Activated CD4-positive, alpha-beta memory T cell treated with anti-CD3 and anti-CD28 coated beads, Interleukin-2, amount 10 ng/mL, durations not matched to agents 7 days and 5 days (primary cell): ENCODE measurements around the gene PHB1. TPM values are rescaled to one million over a fixed set of nuclear protein-coding genes. Genes with fewer than 3 reads are reported as not detected.
"Not testable (repeated sequence)": the region's sequence is repeated elsewhere in the genome, so short reads cannot be mapped to it uniquely, and the experiment has no call there.

Experiments used
- CTCF ChIA-PET: fragments of 350-600 bp; sonication (Branson Sonifier 250); formaldehyde crosslinking; loops from one replicate; lab custom pipeline; 2021; ENCODE audit warnings: antibody characterized with exemption, inconsistent platforms; lab: Charles Lee
- POLR2A ChIA-PET: fragments of 350-600 bp; sonication (Branson Sonifier 250); formaldehyde crosslinking; loops from one replicate; lab custom pipeline; 2021; ENCODE audit warnings: antibody characterized with exemption; lab: Charles Lee
- DNase-seq: peaks from one replicate; pipeline ENCODE4 v3.0.0-alpha.2; 2020
- H3K27ac Mint-ChIP-seq: one replicate; pipeline ENCODE4 v1.8.0; 2021; ENCODE audit warnings: mild to moderate bottlenecking, mixed read lengths
- H3K27me3 Mint-ChIP-seq: one replicate; pipeline ENCODE4 v1.8.0; 2021; ENCODE audit warnings: mixed read lengths
- H3K36me3 Mint-ChIP-seq: one replicate; pipeline ENCODE4 v1.8.0; 2021; ENCODE audit warnings: low read depth, mixed read lengths
- H3K4me1 Mint-ChIP-seq: one replicate; pipeline ENCODE4 v1.8.0; 2021; ENCODE audit warnings: mixed read lengths
- H3K4me3 Mint-ChIP-seq: one replicate; pipeline ENCODE4 v1.8.0; 2021; ENCODE audit warnings: mild to moderate bottlenecking, mixed read lengths
- H3K9me3 Mint-ChIP-seq: one replicate; pipeline ENCODE4 v1.8.0; 2021; ENCODE audit warnings: mixed read lengths
- total RNA-seq, 2 experiments: library from RNA; stranded (reverse); gene quantifications; one replicate each; pipeline ENCODE4 v1.2.3, GENCODE V29; 2021

Gene PHB1
- total RNA-seq, 2 experiments from 2014 or later: 103 to 105 TPM

DNA sequence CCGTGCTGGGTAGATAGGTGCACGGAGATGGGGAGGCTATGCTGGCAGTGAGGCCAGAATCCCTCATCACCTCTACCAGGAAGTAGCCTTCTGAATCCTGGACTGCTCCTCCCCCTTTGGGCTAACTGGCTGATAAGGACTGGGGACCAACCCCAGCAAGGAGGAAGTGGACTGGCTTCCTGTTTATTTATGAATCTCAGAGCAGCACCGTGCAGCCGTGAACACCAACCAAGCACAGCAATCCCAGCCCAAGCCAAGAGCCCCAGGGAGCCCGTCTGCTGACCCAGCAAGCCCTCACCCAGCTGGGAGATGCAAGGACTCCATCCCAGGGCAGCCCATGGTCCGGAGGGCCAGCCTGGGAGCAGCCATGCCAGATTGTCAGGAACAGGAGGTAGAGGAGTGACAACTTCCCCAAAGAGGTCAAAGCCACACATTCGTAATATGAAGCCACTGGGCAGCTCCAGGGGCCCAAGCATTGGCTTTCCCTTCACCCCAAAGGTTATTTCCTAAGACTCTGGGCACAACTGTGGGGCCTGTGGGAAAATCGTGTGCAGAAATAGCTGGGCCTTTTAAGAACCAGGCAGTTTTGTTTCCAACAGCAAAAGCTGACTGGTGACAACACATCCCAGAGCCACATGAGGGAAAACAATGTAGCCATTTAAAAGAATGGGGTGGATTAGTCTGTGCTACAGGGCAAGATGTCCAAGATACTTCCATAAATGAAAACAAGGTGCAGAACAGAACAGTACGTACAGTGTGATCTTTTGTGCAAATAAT lies 23.9 kb downstream of the PHB1 start:
- H3K27me3 Mint-ChIP-seq: no peaks in the 10 kb centered on the region
- H3K4me3 Mint-ChIP-seq: peak overlapping the region; percentile 47
- DNase-seq: peak; percentile 35
- no peaks in the 10 kb centered on the region for H3K9me3 Mint-ChIP-seq
- ChIA-PET POLR2A (interaction anchor here (0.8 to 7.3 kb wide), 6 partner anchors 11 to 199 kb away, joined by 3 to 71 read pairs (median 6); partner anchors contain the start of gene ZNF652), CTCF (interaction anchor here (0.6 to 4.8 kb wide), 7 partner anchors 14 to 75 kb away, joined by 3 to 22 read pairs (median 6); no protein-coding TSS in a partner anchor)
- peaks cover 68% of the 10 kb centered on the region for H3K4me1 Mint-ChIP-seq
- H3K36me3 Mint-ChIP-seq: no peaks in the 10 kb centered on the region
- H3K27ac Mint-ChIP-seq: peak overlapping the region; percentile 94

DNA sequence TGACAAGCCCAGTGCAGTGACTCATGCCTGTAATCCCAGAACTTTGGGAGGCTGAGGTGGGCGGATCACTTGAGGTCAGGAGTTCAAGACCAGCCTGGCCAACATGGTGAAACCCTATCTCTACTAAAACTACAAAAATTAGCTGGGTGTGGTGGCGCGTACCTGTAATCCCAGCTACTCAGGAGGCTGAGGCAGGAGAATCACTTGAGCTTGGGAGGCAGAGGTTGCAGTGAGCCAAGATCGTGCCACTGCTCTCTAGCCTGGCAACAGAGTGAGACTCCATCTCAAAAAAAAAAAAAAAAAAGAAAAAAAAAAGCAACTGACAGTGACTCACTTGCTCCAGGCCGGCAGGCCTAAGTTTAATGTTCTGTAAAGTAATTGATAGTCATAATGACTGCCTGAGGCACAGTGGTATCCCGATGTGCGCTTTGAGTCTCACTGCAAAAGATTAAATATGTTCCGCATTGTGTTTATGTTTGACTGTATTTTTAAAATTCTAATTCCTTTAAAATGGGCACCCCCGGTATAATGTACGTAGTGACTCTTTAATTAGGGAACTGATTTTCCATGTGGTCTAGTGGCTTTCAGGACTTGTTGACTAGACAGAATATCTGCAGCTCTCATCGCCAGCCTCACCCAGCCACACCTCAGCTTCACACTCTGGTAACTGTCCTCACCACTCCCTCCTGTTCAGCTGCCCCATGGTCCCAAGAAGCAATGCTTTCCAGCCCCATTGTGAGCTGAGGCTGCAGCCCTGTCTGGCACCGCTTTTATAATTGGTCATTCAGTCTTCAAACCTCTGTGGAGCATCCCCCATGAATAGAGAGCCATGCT lies 25.0 kb downstream of the PHB1 start:
- peak overlapping the region; percentile 94 for H3K27ac Mint-ChIP-seq
- H3K27me3 Mint-ChIP-seq, H3K9me3 Mint-ChIP-seq, H3K36me3 Mint-ChIP-seq: not testable (repeated sequence)
- ChIA-PET CTCF (interaction anchor here (0.6 to 4.8 kb wide), 6 partner anchors 9 to 74 kb away, joined by 3 to 22 read pairs (median 8); no protein-coding TSS in a partner anchor), POLR2A (interaction anchor here (0.6 to 7.3 kb wide), 7 partner anchors 21 to 318 kb away, joined by 3 to 71 read pairs (median 5); partner anchors contain the start of genes SLC35B1 and ZNF652)
- H3K4me1 Mint-ChIP-seq: peaks cover 70% of the 10 kb centered on the region
- DNase-seq: peak; percentile 31
- H3K4me3 Mint-ChIP-seq: peak overlapping the region; percentile 25

- DNase-seq: no peak
- Mint-ChIP-seq H3K27me3 (no peaks in the 10 kb centered on the region), H3K4me1 (peaks cover 65% of the 10 kb centered on the region), H3K27ac (peak overlapping the region; percentile 94), H3K36me3 (no peaks in the 10 kb centered on the region), H3K9me3 (no peaks in the 10 kb centered on the region), H3K4me3 (peak overlapping the region; percentile 57)
- POLR2A ChIA-PET: interaction anchor here (0.6 to 7.3 kb wide), 12 partner anchors 17 to 319 kb away, joined by 3 to 71 read pairs (median 6); partner anchors contain the start of genes PHB1, SLC35B1 and ZNF652
- CTCF ChIA-PET: interaction anchor here (0.6 to 4.8 kb wide), 9 partner anchors 8 to 705 kb away, joined by 3 to 22 read pairs (median 7); no protein-coding TSS in a partner anchor
Measured at GRCh38 chr17:49388692-49389513, 25.8 kb downstream of the PHB1 start.

DNA sequence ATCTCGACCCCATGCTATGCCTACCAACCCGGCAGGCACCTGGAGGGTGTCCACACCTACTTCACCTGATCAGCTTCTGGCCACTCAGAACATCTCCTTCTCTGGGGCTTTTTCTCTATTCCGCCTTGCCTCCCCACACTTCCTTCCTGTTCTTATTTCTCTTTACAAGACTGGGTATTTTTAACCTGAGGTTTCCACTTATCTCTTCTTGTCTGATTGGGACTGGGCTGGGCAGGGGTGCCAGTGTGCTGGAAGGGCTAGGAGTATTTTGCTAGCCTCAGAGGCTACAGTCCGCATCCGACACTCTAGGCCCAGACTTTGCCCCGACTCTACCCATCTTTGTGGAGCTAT lies 26.4 kb downstream of the PHB1 start:
- Mint-ChIP-seq H3K27me3 (peaks cover 4% of the 10 kb centered on the region), H3K9me3 (no peaks in the 10 kb centered on the region), H3K4me3 (peak overlapping the region; percentile 57), H3K4me1 (peaks cover 60% of the 10 kb centered on the region), H3K27ac (peak overlapping the region; percentile 94), H3K36me3 (no peaks in the 10 kb centered on the region)
- POLR2A ChIA-PET: interaction anchor here (1.1 to 7.3 kb wide), 10 partner anchors 17 to 320 kb away, joined by 3 to 71 read pairs (median 6); partner anchors contain the start of genes PHB1, SLC35B1 and ZNF652
- CTCF ChIA-PET: interaction anchor here (0.6 to 4.8 kb wide), 5 partner anchors 19 to 706 kb away, joined by 3 to 22 read pairs (median 13); no protein-coding TSS in a partner anchor
- peak; percentile 48 for DNase-seq

DNA sequence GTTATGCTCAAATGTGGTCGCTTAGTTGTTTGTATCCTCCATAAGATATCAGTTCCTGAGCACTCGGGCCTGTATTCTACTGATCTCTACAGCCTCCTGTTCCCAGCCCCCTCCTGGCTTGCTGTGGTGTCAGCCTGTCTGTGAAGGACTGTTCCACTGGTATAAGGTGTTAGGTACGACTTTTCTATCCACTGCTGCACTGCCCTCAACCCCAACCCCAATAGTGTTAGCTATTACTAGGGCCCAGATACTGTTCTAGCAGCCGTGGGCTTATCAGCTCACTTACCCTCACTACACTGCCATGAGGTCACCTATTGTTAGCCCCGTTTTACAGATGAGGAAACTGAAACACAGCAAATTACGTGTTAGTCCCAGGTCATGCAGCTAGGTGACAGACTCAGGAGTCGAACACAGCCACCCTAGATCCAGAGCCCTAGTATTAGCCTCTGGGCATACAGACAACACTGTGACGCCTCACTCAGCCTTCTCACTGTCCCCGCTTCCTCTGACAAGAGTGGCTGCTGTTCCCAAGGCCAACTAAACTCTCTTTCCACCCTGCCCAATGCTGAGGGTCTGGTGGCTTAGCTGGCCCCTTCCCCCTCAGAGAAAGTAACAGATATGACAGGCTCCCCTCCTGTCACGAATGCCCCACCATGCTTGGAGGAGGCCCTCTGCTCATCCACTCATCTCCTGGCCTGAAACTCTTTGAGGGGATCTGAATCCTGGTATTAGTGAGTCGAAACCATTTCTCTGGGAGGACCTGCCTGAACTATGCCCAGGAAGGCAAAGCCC lies 27.0 kb downstream of the PHB1 start:
- CTCF ChIA-PET: interaction anchor here (0.6 to 4.8 kb wide), 6 partner anchors 8 to 706 kb away, joined by 3 to 22 read pairs (median 10); no protein-coding TSS in a partner anchor
- Mint-ChIP-seq H3K27me3 (peaks cover 4% of the 10 kb centered on the region), H3K9me3 (no peaks in the 10 kb centered on the region), H3K36me3 (no peaks in the 10 kb centered on the region), H3K27ac (peak overlapping the region; percentile 94), H3K4me1 (peaks cover 59% of the 10 kb centered on the region), H3K4me3 (peak overlapping the region; percentile 57)
- DNase-seq: peak; percentile 27
- POLR2A ChIA-PET: interaction anchor here (1.0 to 7.3 kb wide), 9 partner anchors 11 to 308 kb away, joined by 3 to 71 read pairs (median 6); partner anchors contain the start of genes PHB1 and ZNF652

DNA sequence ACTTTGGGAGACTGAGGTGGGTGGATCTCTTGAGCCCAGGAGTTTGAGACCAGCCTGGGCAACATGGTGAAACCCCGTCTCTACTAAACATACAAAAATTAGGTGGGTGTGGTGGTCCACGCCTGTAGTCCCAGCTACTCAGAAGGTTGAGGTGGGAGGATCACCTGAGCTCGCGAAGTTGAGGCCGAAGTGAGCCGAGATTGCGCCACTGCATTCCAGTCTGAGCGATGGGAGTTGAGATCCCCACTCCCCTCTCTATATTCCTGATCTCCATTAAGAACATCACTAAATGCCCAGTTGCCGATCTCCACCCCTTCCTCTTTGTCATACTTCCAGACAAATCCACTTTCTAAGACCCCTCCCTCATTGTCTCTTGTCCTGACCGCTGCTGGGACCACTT lies 28.3 kb downstream of the PHB1 start:
- Mint-ChIP-seq H3K27me3 (peaks cover 4% of the 10 kb centered on the region), H3K9me3 (no peaks in the 10 kb centered on the region), H3K4me3 (no peak overlapping the region), H3K27ac (no peak overlapping the region), H3K36me3 (no peaks in the 10 kb centered on the region), H3K4me1 (peaks cover 57% of the 10 kb centered on the region)
- no peak for DNase-seq
- CTCF ChIA-PET: interaction anchor here (1.2 to 2.8 kb wide), 2 partner anchors 8 to 18 kb away, joined by 3 to 11 read pairs; no protein-coding TSS in a partner anchor
- POLR2A ChIA-PET: interaction anchor here (3.9 to 7.3 kb wide), 2 partner anchors 17 to 25 kb away, joined by 18 to 71 read pairs; partner anchors contain the start of gene ZNF652

DNA sequence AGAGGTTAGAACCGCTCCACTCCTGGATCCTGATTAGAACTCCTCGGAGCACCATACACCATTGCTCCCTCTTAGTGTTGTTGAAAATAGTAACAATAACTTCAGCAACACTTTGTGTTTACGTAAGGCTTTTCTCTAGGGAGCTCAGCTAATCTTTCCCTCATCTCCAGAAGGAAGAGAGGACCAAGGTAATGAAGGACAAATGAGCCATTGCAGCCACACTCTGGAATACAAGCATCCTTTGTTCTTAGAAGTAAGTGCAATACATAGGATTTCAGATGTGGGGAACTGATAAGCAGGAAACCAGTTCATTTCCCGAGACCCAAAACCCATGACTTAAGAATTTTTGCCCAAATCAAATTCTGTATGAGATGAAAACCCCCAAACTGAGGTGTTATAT lies 29.7 kb downstream of the PHB1 start:
- no peaks in the 10 kb centered on the region for H3K9me3 Mint-ChIP-seq
- ChIA-PET POLR2A (interaction anchor here (7.3 kb wide), 1 partner anchor 24 kb away, joined by 71 read pairs; the partner anchor contains the start of gene ZNF652), CTCF (interaction anchor here (2.8 kb wide), 1 partner anchor 16 kb away, joined by 11 read pairs; no protein-coding TSS in a partner anchor)
- no peaks in the 10 kb centered on the region for H3K36me3 Mint-ChIP-seq
- H3K27me3 Mint-ChIP-seq: peaks cover 4% of the 10 kb centered on the region
- no peak for DNase-seq
- no peak overlapping the region for H3K4me3 Mint-ChIP-seq
- no peak overlapping the region for H3K27ac Mint-ChIP-seq
- peaks cover 43% of the 10 kb centered on the region for H3K4me1 Mint-ChIP-seq

GRCh38 chr17:49383060-49383459 lies 31.6 kb downstream of the PHB1 start:
- Mint-ChIP-seq H3K27ac (no peak overlapping the region), H3K36me3 (peaks cover 4% of the 10 kb centered on the region), H3K9me3 (peaks cover 7% of the 10 kb centered on the region), H3K4me1 (peaks cover 25% of the 10 kb centered on the region), H3K27me3 (peaks cover 9% of the 10 kb centered on the region), H3K4me3 (no peak overlapping the region)
- ChIA-PET CTCF (interaction anchor here (4.2 kb wide), 1 partner anchor 15 kb away, joined by 19 read pairs; no protein-coding TSS in a partner anchor), POLR2A (interaction anchor here (0.7 kb wide), 1 partner anchor 21 kb away, joined by 3 read pairs; the partner anchor contains the start of gene ZNF652)
- no peak for DNase-seq

DNA sequence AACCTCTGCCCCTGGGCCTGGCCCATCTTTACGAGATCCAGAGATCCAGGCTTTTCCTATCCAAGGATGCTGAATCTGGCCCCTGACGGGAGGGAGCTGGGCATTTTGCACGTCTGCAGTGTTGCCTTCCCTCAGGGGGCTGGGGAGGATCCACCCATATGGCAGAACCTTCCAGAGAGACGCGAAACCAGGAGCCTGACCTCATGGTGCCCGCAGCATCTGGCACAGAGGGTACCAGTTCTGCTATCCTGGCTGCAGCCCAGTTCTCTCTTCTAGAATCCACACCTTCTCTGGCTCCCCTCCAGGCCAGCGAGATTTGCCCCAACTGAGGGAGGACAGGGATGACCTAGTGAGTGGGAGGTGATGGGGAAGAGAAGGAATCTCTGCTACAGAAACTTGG lies 32.1 kb downstream of the PHB1 start:
- no peak overlapping the region for H3K27ac Mint-ChIP-seq
- H3K4me1 Mint-ChIP-seq: peaks cover 20% of the 10 kb centered on the region
- peaks cover 4% of the 10 kb centered on the region for H3K36me3 Mint-ChIP-seq
- no peak overlapping the region for H3K4me3 Mint-ChIP-seq
- DNase-seq: no peak
- peaks cover 9% of the 10 kb centered on the region for H3K27me3 Mint-ChIP-seq
- peaks cover 7% of the 10 kb centered on the region for H3K9me3 Mint-ChIP-seq
- ChIA-PET POLR2A (interaction anchor here (0.7 kb wide), 1 partner anchor 20 kb away, joined by 3 read pairs; the partner anchor contains the start of gene ZNF652), CTCF (interaction anchor here (4.2 kb wide), 1 partner anchor 14 kb away, joined by 19 read pairs; no protein-coding TSS in a partner anchor)

- Mint-ChIP-seq H3K27ac (no peak overlapping the region), H3K9me3 (peaks cover 7% of the 10 kb centered on the region), H3K27me3 (peaks cover 9% of the 10 kb centered on the region), H3K4me1 (peaks cover 14% of the 10 kb centered on the region), H3K36me3 (peaks cover 4% of the 10 kb centered on the region), H3K4me3 (no peak overlapping the region)
- ChIA-PET CTCF (interaction anchor here (0.7 to 4.2 kb wide), 3 partner anchors 11 to 50 kb away, joined by 3 to 19 read pairs (median 3); no protein-coding TSS in a partner anchor), POLR2A (no interaction called here)
- no peak for DNase-seq
Measured at GRCh38 chr17:49381793-49382192, 32.9 kb downstream of the PHB1 start.
